ENCODE data around the gene TGFBR1.

The TGFBR1 gene

DNA sequence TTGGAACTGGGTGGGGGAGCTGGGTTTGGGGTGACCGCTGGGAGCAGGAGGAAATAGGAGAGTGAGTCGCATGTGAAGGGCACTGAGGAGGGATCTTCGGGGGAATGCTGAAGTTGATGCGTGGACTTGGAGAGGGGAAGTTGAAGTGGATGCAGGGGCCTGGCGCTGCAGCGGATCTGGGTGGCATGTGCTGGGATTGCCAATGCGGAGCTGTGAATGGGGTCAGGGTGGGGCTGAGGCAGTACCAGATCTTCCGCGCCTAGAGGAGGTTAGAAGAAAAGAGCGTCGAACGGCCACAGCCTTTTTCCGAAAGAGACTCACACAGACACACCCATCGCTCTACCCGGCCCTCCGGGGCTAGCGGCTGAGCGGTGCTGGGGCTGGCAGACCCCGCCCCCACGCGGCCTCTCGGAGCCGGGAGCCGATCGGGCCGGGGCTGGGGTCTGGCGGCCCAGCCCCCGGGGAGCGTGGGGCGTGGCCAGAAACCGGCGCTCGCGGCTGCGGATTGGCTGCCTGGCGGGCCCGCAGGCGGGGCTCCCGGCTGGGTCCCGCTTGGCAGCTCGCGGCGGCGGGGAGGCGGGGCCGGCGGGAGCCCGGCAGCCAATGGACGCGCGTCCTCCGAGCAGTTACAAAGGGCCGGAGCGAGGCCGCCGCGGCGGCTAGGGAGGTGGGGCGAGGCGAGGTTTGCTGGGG lies at the start of gene TGFBR1:
TGFBR1 (plus strand) TSS at position 655 of the 693 bp plus-strand sequence. CDS start 93 bp downstream, outside the sequence.
- in situ Hi-C loops (cut with HindIII; ENCODE audit: low sequenced_read_pairs), result no loop called here

GRCh38 chr9:99055384-99055783 lies 49.5 kb upstream of the TGFBR1 start:
- in situ Hi-C loops (cut with HindIII; ENCODE audit: low sequenced_read_pairs), result no loop called here

DNA sequence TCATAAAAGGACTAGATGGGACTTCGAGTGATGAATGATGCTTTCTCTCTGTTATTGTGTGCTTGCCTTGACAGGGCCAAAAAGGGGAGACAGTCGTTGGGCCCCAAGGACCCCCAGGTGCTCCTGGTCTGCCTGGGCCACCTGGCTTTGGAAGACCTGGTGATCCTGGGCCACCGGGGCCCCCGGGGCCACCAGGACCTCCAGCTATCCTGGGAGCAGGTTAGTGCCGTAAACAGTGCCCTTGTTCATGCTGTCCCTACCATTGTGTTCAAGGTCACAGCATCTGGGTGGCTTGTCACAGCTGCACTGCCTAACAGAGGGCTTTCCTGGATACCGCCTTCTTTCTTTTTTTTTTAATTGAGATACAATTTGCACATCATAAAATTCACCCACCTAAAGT lies 48.7 kb upstream of the TGFBR1 start:
- in situ Hi-C loops (cut with HindIII; ENCODE audit: low sequenced_read_pairs), result no loop called here

DNA sequence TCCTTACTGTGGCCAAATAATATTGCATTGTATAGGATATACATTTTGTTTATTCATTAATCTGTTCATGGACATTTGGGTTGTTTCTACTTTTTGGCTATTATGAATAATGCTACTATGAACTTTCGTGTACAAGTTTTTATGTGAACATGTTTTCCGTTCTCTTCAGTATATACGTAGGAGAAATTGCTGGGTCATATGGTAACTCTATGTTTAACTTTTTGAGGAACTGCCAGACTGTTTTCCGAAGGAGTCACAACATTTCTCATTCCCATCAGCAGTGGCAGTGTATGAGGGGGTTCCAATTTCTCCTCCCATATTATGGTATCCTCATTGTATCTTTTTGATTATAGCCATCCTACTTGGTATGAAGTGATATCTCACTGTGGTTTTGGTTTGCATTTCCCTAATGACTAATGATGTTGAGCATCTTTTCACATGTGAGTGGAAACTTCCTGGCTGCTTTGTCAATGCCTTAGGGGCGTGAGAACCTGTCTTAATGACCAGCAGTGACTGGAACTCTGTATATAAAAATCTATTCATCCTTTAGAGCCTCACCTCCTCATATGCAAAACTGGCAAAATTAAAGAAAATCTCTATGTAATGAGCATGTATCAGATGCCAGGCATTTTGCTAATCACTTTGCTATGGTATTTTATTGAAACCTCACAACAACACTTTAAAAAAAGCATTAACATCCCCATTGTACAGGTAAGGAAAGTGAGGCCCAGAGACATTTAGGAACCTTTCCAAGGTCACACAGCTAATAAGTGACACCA lies 47.8 kb upstream of the TGFBR1 start:
- in situ Hi-C loops (cut with HindIII; ENCODE audit: low sequenced_read_pairs), result no loop called here

DNA sequence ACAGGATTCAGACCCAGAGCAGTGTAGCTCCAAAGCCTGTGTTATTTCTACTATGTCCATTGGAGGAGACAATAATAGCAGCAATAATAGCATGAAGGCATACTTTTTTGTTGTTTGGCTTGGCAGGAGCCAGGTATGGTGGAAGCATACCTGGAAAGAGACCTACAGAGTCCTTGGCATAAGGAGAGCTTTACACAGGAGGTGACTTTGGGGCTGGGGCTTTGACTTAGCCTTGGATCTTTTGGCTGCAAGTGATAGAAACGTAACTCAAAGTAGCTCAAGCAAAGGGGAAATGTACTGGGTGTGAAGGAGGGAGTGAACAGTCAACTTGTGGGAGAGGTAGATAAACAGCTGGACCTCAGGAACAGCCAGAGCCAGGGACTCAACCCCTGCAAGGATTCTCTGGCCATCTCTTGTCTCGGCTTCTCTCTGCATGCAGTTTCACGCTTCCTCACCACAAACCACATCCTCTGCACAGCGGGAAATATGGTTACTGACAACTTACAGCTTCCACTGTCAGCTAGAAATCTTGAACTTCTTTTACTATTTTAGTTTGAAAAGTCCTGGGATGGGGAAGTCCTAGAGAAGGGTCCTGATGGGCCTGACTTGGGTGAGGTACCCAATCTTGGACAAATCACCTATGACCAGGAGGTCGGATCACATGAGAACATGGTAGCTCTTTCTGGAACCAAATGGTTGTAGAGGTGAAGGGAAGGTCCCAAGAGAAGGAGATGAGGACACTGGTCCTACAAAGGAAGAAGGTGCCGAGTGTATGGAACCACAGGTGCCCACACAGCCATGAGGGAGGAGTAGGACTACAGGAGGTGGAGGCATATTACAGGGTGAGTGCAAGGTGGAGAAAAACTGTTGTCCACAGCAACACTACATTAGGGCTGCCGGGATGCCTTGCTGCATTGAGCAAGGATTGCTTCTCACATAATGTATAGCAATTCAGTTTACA lies 47.0 kb upstream of the TGFBR1 start:
- in situ Hi-C loops (cut with HindIII; ENCODE audit: low sequenced_read_pairs), result no loop called here

DNA sequence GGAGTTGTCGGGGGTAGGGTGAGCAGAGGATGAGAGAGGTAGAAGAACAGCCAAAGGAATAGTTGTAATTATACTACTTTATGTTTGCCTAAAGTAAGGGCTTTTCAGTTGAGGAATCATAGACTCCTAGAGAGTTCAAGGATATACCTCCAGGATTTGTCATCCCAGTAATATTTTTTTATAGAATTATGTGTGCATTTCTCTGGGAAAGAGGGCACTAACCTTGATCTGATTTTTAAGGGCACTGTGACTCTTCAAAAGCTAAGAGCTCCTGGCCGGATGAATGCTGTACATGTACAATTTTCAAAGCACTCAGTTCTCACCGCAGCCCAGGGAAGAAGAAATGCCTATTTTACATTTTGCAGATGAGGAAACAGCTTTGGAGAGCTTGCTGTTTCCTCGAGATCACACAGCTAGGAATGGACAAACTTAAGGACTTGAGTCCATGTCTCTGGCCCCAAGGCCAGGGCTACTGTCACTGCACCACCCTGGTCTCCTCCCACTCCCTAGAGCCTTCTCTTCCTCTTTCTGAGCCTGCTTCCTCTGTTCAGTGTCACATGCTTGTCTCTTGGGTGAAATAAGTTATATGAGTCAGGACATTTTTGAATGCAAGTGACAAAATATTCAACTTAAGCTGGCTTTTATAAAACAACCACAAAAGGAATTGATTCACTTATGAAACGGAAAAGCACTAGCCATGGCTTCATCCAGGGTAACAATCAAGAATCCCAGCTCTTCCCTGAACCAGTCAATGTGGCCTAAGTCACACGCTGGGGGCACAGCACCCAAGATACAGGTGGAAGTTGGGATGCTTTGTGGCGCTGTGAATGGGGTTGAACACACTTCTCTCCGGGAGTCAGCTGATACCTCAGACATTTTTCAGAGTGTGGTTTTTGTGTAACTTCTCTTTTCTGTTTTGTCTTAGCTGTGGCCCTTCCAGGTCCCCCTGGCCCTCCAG lies 45.7 kb upstream of the TGFBR1 start:
- in situ Hi-C loops (cut with HindIII; ENCODE audit: low sequenced_read_pairs), result no loop called here

DNA sequence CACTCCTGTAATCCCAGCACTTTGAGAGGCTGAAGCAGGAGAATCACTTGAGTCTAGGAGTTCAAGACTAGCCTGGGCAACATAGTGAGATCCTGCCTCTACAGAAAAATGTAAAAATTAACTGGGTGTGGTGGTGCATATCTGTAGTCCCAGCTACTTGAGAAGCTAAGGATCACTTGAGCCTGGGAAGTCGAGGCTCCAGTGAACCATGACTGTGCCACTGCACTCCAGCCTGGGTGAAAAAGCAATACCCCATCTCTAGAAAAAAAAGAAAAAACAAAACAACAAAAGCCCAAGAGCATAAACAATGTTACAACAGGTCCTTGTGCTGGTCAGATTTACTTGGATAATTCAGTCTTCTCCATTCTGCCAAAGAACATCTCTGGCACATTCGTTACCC lies 44.3 kb upstream of the TGFBR1 start:
- in situ Hi-C loops (cut with HindIII; ENCODE audit: low sequenced_read_pairs), result no loop called here

DNA sequence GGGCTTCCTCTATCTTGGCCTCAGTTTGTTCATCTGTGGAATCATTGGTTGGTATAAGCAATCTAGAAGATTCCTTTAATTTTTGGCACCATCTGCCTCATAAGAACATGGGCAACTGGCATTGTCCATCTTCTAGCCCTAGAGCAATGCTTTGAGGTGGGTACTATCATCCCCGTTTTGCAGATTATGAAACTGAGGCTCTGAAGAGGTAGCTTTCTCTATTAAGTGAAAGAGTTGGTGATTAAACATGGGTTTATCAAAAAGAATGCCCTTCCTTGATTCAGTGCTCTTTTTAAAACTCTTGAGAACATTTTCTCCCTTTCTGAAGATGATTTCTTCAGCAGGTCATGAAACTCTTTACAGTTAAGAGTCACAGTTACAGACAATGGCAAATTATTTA lies 42.4 kb upstream of the TGFBR1 start:
- in situ Hi-C loops (cut with HindIII; ENCODE audit: low sequenced_read_pairs), result no loop called here

- in situ Hi-C loops (cut with HindIII; ENCODE audit: low sequenced_read_pairs), result no loop called here
Measured at GRCh38 chr9:99063522-99063921, 41.4 kb upstream of the TGFBR1 start.

GRCh38 chr9:99066571-99066970 lies 38.3 kb upstream of the TGFBR1 start:
- in situ Hi-C loops (cut with HindIII; ENCODE audit: low sequenced_read_pairs), result no loop called here

- in situ Hi-C loops (cut with HindIII; ENCODE audit: low sequenced_read_pairs), result no loop called here
Measured at GRCh38 chr9:99069075-99069474, 35.8 kb upstream of the TGFBR1 start.

DNA sequence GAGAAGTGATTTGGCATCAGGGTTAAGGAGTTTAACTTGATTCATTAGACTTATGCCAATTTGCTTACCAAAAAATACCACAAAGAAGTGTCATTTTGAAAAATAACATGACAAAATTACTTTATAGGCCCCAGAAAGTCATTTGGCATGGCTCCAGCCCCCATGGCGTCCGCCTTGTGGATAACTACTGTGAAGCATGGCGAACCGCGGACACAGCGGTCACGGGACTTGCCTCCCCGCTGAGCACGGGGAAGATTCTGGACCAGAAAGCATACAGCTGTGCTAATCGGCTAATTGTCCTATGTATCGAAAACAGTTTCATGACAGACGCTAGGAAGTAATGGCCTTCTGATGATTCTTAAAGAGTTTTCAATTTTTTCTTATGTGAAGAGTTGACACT lies 35.4 kb upstream of the TGFBR1 start:
- in situ Hi-C loops (cut with HindIII; ENCODE audit: low sequenced_read_pairs), result no loop called here

GRCh38 chr9:99070681-99071080 lies 34.2 kb upstream of the TGFBR1 start:
- in situ Hi-C loops (cut with HindIII; ENCODE audit: low sequenced_read_pairs), result no loop called here

- in situ Hi-C loops (cut with HindIII; ENCODE audit: low sequenced_read_pairs), result no loop called here
Measured at GRCh38 chr9:99071313-99072039, 33.4 kb upstream of the TGFBR1 start.

DNA sequence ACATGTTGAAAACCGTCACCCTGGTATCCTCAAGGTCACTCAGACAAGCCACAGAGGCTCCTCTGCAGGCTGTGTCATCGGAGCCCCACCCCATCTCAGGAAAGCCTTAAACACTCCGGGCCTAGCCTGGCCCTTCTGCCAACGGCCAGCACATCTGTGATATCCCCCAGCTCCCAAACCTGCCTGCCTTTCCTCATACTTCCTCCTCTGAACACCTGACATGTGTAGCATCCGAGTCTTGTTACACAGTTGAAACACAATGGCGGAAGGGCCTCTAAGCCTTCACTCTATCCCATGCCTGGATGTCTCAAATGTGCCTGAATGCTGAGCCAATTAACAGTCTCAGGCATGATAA lies 32.9 kb upstream of the TGFBR1 start:
- in situ Hi-C loops (cut with HindIII; ENCODE audit: low sequenced_read_pairs), result no loop called here

- in situ Hi-C loops (cut with HindIII; ENCODE audit: low sequenced_read_pairs), result no loop called here
Measured at GRCh38 chr9:99073347-99073746, 31.6 kb upstream of the TGFBR1 start.

DNA sequence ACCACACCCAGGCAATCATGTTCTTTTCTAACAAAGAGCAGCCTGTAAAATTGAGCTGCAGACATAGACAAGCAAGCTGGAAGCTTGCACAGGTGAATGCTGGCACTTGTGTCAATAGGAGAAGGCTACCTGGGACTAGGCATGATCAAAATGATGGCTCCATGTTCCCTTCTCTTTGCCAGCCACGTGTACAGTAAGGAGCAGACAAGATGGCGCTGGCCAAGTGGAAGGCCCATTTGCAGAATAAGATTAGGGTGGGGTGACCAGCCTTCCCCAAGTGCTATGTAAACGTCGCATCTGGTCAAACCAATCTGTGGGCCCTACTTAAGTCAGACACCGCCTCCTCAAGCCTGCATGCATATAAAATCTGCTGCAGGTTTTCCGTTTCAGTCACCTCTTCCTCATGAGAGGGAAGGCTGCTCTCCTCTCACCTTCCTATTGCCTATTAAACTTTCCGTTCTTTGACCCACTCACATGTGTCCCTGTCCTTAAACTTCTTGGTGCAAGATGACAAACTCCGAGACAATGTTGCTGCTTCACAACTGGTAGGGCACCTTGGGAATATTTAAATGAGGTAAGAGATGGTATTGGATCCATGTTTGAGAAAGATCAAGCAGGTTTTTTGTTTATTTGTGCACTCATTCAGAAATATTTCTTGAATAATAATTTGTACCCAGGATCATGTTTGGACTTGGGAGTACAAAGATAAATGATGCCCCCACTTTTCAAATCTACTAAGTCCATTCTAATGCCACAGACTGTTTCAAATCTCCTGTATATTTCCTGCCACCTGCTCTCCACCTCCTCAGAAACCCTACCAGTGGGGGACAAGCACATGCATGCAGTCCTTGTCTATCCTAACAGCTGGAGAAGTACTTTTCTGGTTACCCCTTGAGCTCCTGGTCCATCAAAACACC lies 30.7 kb upstream of the TGFBR1 start:
- in situ Hi-C loops (cut with HindIII; ENCODE audit: low sequenced_read_pairs), result no loop called here

DNA sequence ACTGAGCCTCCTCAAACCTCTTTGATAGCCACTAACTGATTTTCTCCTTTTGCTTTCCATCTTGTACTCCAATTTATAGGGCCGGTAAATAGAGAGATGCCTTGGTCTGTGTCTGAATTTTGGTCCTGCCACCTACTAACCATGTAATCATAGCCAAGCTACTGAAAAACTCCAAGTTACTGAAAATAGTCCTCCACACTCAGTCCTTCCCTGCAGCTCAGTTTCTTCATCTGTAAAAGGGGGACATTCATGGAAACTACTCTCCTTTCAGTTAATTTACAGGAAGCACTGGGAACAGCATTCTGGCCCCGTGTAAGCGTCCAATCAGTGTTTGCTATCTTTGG lies 30.0 kb upstream of the TGFBR1 start:
- in situ Hi-C loops (cut with HindIII; ENCODE audit: low sequenced_read_pairs), result no loop called here

All from DLD1 (cell line).